GM12891 (cell line): ENCODE measurements around the gene TAAR8.
"Not testable (repeated sequence)": the region's sequence is repeated elsewhere in the genome, so short reads cannot be mapped to it uniquely, and the experiment has no call there.

Experiments
- DNase-seq: peaks from one replicate; pipeline ENCODE4 v3.0.0; 2011; ENCODE audit warnings: low spot score; ENCODE audit not compliant: insufficient read length
- FAIRE-seq: peaks from 2 replicates; lab custom pipeline; 2011; peaks lifted over from hg19 to GRCh38; lab: Jason Lieb, UNC
- PAX5 ChIP-seq: IDR thresholded peaks from 2 replicates; pipeline ENCODE4 v1.6.1; 2011; ENCODE audit warnings: low read length, moderate library complexity, mild to moderate bottlenecking; ENCODE audit not compliant: insufficient read depth, severe bottlenecking
- POLR2A ChIP-seq: IDR thresholded peaks from 2 replicates; pipeline ENCODE4 v1.6.1; 2011; ENCODE audit warnings: low read depth, low read length, control low read depth
- POLR2AphosphoS5 ChIP-seq: IDR thresholded peaks from 2 replicates; pipeline ENCODE4 v1.6.1; 2011; ENCODE audit warnings: low read depth, low read length, control low read depth
- POU2F2 ChIP-seq: IDR thresholded peaks from 2 replicates; pipeline ENCODE4 v1.6.1; 2011; ENCODE audit warnings: low read depth, mild to moderate bottlenecking, control low read depth, low read length, moderate library complexity
- SPI1 ChIP-seq: IDR thresholded peaks from 2 replicates; pipeline ENCODE4 v1.6.1; 2011; ENCODE audit warnings: low read depth, low read length, control low read depth
- TAF1 ChIP-seq: IDR thresholded peaks from 2 replicates; pipeline ENCODE4 v1.6.1; 2011; ENCODE audit warnings: low read depth, low read length, control low read depth

TAAR8 gene

GRCh38 chr6:132537977-132538376 is 14.5 kb upstream of the TAAR8 start, which contains the start of gene TAAR9:
TAAR9 (plus strand) TSS chr6:132538277; CDS start chr6:132538290, 13 bp downstream.
- DNase-seq (no peak), FAIRE-seq (no peak)
- TF ChIP-seq PAX5 (no peak), SPI1 (no peak), TAF1 (no peak), POLR2AphosphoS5 (no peak), POLR2A (no peak), POU2F2 (no peak)

- TF ChIP-seq POLR2AphosphoS5 = no peak
- no peak for TF ChIP-seq TAF1
- no peak for TF ChIP-seq PAX5
- no peak for TF ChIP-seq POU2F2
- TF ChIP-seq POLR2A = no peak
- no peak for TF ChIP-seq SPI1
- DNase-seq = no peak
- FAIRE-seq = no peak
Measured at GRCh38 chr6:132544826-132545225, 7.6 kb upstream of the TAAR8 start.

GRCh38 chr6:132548746-132549463 is 3.6 kb upstream of the TAAR8 start:
- FAIRE-seq (no peak), DNase-seq (no peak)
- TF ChIP-seq TAF1 = no peak
- no peak for TF ChIP-seq PAX5
- TF ChIP-seq POLR2A = no peak
- TF ChIP-seq SPI1 = no peak
- no peak for TF ChIP-seq POLR2AphosphoS5
- no peak for TF ChIP-seq POU2F2

- FAIRE-seq (no peak), DNase-seq (no peak)
- TF ChIP-seq TAF1 (no peak), SPI1 (no peak), POLR2A (no peak), PAX5 (no peak), POU2F2 (no peak), POLR2AphosphoS5 (no peak)
Measured at GRCh38 chr6:132551214-132551613, 1.3 kb upstream of the TAAR8 start.

- not testable (repeated sequence) for FAIRE-seq
Measured at GRCh38 chr6:132560087-132560486, 7.6 kb downstream of the TAAR8 start.

GRCh38 chr6:132566404-132566803 is 13.9 kb downstream of the TAAR8 start:
- FAIRE-seq (no peak), DNase-seq (no peak)
- no peak for TF ChIP-seq SPI1
- TF ChIP-seq TAF1 = no peak
- TF ChIP-seq POLR2AphosphoS5 = no peak
- TF ChIP-seq POU2F2 = no peak
- no peak for TF ChIP-seq POLR2A

More at GRCh38 chr6:132560087-132560486, 7.6 kb downstream of the TAAR8 start:
- not testable (repeated sequence) for DNase-seq

GRCh38 chr6:132567566-132567965 is 15.1 kb downstream of the TAAR8 start:
- DNase-seq = no peak
- FAIRE-seq = no peak
- no peak for TF ChIP-seq POLR2AphosphoS5
- no peak for TF ChIP-seq TAF1
- no peak for TF ChIP-seq SPI1
- TF ChIP-seq POLR2A = no peak
- no peak for TF ChIP-seq PAX5
- TF ChIP-seq POU2F2 = no peak

GRCh38 chr6:132568611-132569010 is 16.1 kb downstream of the TAAR8 start:
- no peak for TF ChIP-seq POU2F2
- no peak for TF ChIP-seq SPI1
- no peak for TF ChIP-seq POLR2AphosphoS5
- no peak for TF ChIP-seq POLR2A
- no peak for TF ChIP-seq PAX5
- no peak for TF ChIP-seq TAF1
- DNase-seq (no peak), FAIRE-seq (no peak)

GRCh38 chr6:132569170-132569569 is 16.7 kb downstream of the TAAR8 start:
- TF ChIP-seq SPI1 = no peak
- no peak for TF ChIP-seq POLR2AphosphoS5
- no peak for TF ChIP-seq TAF1
- no peak for FAIRE-seq
- no peak for DNase-seq

GRCh38 chr6:132570221-132570777 is 17.8 kb downstream of the TAAR8 start, which contains the start of gene TAAR6:
TAAR6 (plus strand) TSS chr6:132570322; CDS start chr6:132570322, 0 bp downstream.
- TF ChIP-seq POLR2A (no peak), SPI1 (no peak), POU2F2 (no peak), TAF1 (no peak), PAX5 (no peak), POLR2AphosphoS5 (no peak)
- no peak for FAIRE-seq
- no peak for DNase-seq
